HUDEP-2 (cell line): ENCODE results near the gene NLK.
A peak's percentile ranks its signal among the peaks of the same experiment; 100 is the strongest.
"Not testable (repeated sequence)": the region's sequence is repeated elsewhere in the genome, so short reads cannot be mapped to it uniquely, and the experiment has no call there.

Experiments
- DNase-seq, 76 experiments: peaks; one replicate each; lab custom pipeline; 2025; ENCODE audit not compliant: unreplicated experiment in 76 of 76; lab: John Stamatoyannopoulos, UW

Gene NLK

GRCh38 chr17:28071891-28072606 is 29.6 kb downstream of the NLK start:
- no peak for DNase-seq

DNA sequence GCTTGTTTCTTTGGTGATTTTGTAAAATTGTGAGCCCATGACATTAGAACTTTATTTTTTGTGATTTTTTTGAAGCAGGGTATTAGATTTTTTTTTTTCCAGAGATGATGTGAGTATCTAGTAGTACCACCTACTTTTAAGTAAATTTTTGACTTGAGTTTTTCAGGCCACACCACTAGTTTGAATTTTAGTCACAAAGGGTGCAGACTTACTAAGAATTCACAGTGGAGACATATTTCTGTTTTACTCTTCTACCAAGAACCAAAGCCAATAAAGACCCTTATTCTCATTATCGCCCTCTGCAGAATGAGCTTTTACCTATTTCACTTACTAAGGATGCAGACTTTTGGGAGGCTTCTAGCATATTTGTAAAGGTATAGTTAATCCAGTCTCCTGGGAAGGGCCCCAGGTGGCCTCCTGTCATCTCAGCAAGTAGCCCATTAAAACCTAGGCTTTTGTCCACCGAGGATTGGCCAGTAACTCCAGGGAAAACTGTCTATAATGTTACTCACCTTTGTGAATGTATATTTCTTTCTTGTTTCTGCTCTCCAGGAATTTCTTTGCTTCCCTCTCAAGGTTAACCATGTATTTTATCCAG is 30.6 kb downstream of the NLK start:
- no peak for DNase-seq

GRCh38 chr17:28074010-28074409 is 31.5 kb downstream of the NLK start:
- no peak for DNase-seq

- DNase-seq: no peak
Measured at GRCh38 chr17:28076144-28076543, 33.7 kb downstream of the NLK start.

DNA sequence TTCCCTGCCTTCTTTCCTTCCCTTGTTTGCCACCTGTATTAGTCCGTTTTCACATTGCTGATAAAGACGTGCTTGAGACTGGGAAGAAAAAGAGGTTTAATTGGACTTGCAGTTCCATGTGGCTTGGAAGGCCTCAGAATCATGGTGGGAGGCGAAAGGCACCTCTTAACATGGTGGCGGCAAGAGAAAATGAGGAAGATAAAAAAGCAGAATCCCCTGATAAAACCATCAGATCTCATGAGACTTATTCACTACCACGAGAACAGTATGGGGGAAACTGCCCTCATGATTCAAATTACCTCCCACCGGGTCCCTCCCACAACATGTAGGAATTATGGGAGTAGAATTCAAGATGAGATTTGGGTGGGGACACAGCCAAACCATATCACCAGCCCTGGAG is 34.7 kb downstream of the NLK start:
- not testable (repeated sequence) for DNase-seq

DNA sequence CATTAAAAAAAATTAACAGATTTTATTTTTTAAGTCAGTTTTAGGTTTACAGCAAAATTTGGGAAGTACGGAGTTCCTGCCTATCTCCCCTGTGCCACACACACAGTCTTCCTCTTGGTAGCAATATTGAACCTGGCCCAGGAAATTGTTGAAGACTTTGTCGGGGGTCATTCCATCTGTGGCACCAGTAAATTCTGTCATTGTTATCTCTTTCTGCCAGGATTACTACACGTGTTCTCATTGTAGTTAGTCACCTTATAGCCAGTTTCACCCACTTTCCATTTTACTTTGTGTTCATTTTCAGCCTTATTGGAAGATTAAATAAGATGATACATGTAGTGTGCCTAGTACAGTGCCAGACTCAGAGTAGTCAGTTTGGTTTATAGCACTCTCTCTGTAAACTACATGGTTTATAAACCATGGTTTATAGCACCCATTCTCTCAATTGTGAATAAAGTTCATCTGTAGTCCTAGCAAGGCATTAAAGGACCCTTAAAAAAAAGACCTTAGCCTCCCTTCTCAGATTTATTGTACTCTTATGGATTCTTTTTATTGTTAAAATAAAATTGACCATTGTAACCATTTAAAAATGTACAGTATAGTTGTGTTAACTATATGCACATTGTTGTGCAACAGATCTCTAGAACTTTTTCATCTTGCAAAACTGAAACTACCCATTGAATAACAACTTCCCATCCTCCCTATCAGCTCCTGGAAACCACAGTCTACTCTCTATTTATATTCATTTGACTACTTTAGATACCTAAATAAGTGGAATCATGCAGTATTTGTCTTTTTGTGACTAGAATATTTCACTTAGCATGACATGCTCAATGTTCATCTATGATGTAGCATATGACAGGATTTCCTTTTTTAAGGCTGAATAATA is 36.1 kb downstream of the NLK start:
- DNase-seq: peak in 15 of 76 experiments; percentile 5 to 63 (median 28)

- DNase-seq: no peak
Measured at GRCh38 chr17:28081467-28081866, 39.0 kb downstream of the NLK start.

- no peak for DNase-seq
Measured at GRCh38 chr17:28085766-28086165, 43.3 kb downstream of the NLK start.

DNA sequence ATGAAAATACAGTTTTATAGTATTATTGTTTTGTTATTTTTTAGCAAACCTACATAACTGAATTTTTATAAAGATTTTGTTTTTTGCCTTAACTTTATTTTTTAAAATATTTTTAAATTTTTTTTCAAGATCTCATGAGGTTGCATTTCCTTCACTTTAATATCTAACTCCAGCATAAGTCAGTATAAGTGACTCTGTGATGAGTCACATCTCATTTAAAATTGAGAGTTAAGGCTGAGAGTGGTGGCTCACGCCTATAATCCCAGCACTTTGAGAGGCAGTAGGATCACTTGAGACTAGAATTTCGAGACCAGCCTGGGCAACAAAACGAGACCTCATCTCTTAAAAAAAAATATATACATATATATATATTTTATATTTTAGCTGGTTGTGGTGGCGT is 44.0 kb downstream of the NLK start:
- peak in 3 of 76 experiments; percentile 18 to 31 (median 19) for DNase-seq

DNA sequence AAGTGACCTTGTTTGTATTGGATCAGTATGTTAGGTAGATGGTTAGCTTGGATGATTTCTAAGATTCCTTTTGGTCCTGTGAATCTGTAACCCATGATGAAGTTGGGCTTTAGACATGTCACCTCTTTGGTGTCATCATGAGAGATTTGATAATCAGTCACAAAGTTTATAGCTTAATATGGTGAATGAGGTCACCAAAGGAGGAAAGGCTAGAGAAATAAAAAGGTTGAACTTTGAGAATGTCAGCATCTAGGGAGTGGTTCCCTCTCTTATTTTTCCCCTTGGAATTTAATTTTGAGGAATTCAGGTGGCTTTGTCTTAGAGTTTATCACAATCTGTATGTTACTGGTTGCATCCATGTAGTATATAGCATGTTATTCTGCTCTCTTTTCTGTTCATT is 45.3 kb downstream of the NLK start:
- no peak for DNase-seq

DNA sequence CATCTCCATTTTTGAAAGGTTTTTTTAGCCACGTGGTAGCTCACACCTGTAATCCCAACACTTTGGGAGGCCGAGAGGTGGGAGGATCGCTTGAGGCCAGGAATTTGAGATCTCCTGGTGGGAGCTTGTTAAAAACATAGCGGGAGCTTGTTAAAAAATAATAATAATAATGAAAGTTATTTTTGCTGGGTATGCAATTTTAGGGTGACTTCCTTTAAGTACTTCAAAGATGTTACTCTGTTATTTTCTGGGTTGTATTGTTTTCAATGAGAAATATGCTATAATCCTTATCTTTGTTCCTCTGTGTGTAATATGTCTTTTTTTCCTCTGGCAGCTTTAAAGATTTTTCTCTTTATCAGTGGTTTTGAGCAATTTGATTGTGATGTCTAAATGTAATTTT is 48.1 kb downstream of the NLK start:
- DNase-seq: no peak

GRCh38 chr17:28092088-28092487 is 49.6 kb downstream of the NLK start:
- DNase-seq: no peak

DNA sequence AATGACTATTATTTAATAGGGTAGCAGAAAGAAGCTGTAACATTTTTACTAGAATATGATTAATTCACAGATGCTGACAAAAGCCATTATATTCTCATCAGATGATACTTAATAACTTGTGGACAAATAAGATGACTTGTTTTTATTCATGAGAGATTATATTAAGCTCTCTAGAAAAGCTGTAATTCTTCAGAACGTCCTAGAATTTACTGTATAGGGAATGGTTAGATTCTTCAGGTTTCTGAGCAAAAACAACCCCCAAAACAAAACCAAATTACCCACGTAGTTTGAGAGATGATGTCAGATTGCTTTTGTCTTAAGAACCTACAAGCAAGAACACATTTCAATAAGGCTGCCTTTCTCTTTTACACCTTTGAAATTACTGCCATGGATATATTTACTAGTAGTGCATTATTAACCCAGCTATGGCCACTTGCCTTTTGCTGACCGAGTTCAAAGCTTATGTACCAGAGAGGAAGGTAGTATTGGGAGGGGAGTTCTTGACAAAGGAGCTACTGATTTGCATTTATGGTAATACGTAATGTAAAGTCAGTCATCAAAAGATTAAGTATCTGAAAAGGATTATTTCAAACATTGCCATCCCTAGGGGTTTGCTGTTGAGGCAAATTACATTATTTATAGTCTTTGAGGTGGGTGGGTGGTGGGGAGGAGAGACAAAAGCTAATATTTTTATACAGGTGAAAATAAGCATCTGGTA is 51.7 kb downstream of the NLK start:
- no peak for DNase-seq

GRCh38 chr17:28096756-28097155 is 54.3 kb downstream of the NLK start:
- no peak for DNase-seq

- no peak for DNase-seq
Measured at GRCh38 chr17:28097254-28097653, 54.8 kb downstream of the NLK start.

DNA sequence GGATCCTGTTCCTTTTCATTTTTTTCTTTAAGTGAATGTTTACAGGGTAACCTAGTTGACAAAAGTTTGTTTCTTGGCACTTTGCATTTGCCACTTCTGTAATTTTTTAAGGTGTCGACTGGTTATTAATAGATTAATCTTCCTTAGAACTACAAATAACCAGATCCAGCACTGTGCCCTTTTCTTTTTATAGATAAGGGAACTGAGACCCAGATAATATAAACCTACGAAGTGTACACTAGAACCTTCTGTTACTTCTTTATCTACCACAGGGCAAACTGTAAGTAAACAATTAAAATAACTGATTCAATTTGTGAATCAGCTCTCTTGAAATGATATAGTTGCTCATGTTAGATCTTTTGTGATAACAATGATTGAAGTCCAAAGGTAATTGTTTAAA is 55.4 kb downstream of the NLK start:
- peak in 1 of 76 experiments; percentile 16 for DNase-seq

- not testable (repeated sequence) for DNase-seq
Measured at GRCh38 chr17:28098591-28098990, 56.1 kb downstream of the NLK start.

- no peak for DNase-seq
Measured at GRCh38 chr17:28100251-28100650, 57.8 kb downstream of the NLK start.

DNA sequence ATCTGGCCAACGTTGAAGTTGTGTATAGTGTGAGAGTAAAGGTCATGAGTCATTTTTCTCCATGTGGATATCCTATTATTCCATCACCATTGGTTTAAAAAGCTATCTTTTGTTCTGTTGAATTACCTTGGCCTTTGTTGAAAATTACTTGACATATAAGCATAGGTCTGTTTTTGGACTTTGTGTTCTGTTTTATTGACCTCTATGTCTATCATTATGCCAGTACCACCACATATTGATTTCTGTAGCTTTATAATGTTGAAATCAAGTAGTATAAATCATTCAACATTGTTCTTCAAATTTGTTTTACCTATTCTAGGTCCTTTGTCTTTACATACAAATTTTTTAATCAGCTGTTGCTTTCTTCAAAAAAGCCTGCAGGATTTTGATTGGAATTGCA is 58.5 kb downstream of the NLK start:
- no peak for DNase-seq

GRCh38 chr17:28101919-28102318 is 59.4 kb downstream of the NLK start:
- DNase-seq: no peak

- peak in 58 of 76 experiments; percentile 2 to 85 (median 45) for DNase-seq
Measured at GRCh38 chr17:28105501-28105900, 63.0 kb downstream of the NLK start.
